ENCODE measurements around the gene WDR20. TPM values are rescaled to one million over a fixed set of nuclear protein-coding genes. Genes with fewer than 3 reads are reported as not detected.

WDR20 gene
- total and polyA plus RNA-seq, 10 of the 15 experiments (the other 5 are each of a cell fraction or from before 2014, with no cell fraction given): 9.1 to 25.9 (median 18.4) TPM

DNA sequence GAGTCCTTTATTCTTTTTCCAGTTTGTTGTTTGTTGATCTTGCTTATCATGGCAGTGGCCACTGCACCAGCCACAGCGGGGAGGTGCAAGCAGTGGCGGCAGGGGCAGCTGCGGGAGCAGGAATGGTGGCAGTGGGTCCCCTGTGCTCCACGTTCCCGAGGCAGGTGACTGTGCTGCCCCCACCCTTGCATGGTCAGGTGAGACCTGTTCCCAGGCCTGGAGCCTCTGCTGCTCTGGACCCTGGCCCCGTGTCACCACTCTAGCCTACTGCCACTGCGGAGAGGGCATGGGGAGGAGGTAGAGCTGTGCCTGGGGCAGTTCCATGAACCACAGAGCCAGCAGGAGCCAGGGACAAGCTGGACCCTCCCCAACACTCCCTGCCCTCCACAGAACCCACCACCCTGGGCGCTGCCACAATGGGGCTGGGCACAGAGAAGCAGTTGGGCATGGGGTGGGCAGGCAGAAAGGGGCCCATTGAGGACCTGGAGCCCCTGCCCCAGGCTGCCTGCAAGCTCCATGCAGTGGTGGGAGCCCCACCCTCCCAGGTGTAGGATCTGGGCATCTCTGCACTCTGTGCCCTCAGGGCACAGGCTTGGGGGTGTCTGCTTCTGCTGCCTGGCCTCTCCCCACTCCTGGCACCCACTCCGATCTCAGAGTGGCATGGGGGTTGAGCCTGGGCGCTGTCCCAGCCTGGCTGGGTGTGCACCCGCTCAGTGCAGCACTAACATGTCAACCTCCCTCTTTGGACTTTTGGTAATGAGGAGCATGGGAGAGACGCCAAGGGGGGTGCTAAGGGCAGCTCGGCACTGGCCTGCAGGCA is 23.1 kb upstream of the WDR20 start:
- Histone ChIP-seq H3K4me1 (ENCODE audit: control insufficient read depth, insufficient read depth, low read length) (no peaks in the 10 kb centered on the region), H3K4me2 (ENCODE audit: control insufficient read depth, insufficient read depth) (no peak overlapping the region), H4K20me1 (ENCODE audit: control insufficient read depth, insufficient read depth) (no peaks in the 10 kb centered on the region), H3K9ac (ENCODE audit: control insufficient read depth, insufficient read depth, low read length) (no peak overlapping the region), H3K27ac (ENCODE audit: control insufficient read depth, insufficient read depth) (no peak overlapping the region), H3K9me3 (replicated peaks; ENCODE audit: control insufficient read depth, insufficient read depth, low read length) (no peaks in the 10 kb centered on the region; the same call in 2 of the 3 replicates), H3K79me2 (ENCODE audit: control insufficient read depth, insufficient read depth, low read length) (no peaks in the 10 kb centered on the region), H3K27me3 (replicated peaks in 1 of 2; ENCODE audit: control insufficient read depth in 2 of 2, insufficient read depth in 2 of 2, low read length in 1 of 2) (no peaks in the 10 kb centered on the region), H3K4me3 (no peak overlapping the region), H3K36me3 (ENCODE audit: control insufficient read depth in 2 of 2, insufficient read depth in 2 of 2, low read length in 1 of 2) (no peaks in the 10 kb centered on the region), H2AFZ (ENCODE audit: control insufficient read depth, low read depth, low read length) (no peak overlapping the region)
- BruUV-seq (replicated peaks): no TSS peak
- SMC1A ChIA-PET (ENCODE audit: uncharacterized antibody, unreplicated experiment): interaction anchor here (1.1 kb wide), 1 partner anchor 85 kb away, joined by 3 read pairs; no protein-coding TSS in a partner anchor
- intact Hi-C loops (cut with micrococcal nuclease; ENCODE audit: unreplicated experiment) (no loop called here), in situ Hi-C loops (cut with MboI) (no loop called here)
- RAD21 ChIA-PET (ENCODE audit: unreplicated experiment): interaction anchor here (0.6 kb wide), 1 partner anchor 70 kb away, joined by 3 read pairs; no protein-coding TSS in a partner anchor
- WGBS (ENCODE audit: insufficient coverage, insufficient replicate concordance, low lambda C conversion rate, missing lambda C conversion rate): 92% methylated on average over 13 of the region's 13 CpGs
- FAIRE-seq: no peak
- CTCF ChIA-PET: interaction anchor here (1.1 kb wide), 1 partner anchor 20 kb away, joined by 4 read pairs; no protein-coding TSS in a partner anchor
- TF ChIP-seq, protein P1, sequence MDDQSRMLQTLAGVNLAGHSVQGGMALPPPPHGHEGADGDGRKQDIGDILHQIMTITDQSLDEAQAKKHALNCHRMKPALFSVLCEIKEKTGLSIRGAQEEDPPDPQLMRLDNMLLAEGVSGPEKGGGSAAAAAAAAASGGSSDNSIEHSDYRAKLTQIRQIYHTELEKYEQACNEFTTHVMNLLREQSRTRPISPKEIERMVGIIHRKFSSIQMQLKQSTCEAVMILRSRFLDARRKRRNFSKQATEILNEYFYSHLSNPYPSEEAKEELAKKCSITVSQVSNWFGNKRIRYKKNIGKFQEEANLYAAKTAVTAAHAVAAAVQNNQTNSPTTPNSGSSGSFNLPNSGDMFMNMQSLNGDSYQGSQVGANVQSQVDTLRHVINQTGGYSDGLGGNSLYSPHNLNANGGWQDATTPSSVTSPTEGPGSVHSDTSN (IDR thresholded peaks at IDR 0.05; ENCODE audit: insufficient replicate concordance, low read depth, low read length): no peak
- TF ChIP-seq ZNF207 (IDR thresholded peaks at IDR 0.05; ENCODE audit: borderline replicate concordance) (no peak), ZNF384 (IDR thresholded peaks at IDR 0.05; ENCODE audit: borderline replicate concordance, low read depth, low read length) (no peak), CHD4 (IDR thresholded peaks at IDR 0.05) (no peak), EZH2 (IDR thresholded peaks at IDR 0.05; ENCODE audit: borderline replicate concordance, control insufficient read depth, low read depth, low read length) (no peak)
- TF ChIP-seq, protein P2, sequence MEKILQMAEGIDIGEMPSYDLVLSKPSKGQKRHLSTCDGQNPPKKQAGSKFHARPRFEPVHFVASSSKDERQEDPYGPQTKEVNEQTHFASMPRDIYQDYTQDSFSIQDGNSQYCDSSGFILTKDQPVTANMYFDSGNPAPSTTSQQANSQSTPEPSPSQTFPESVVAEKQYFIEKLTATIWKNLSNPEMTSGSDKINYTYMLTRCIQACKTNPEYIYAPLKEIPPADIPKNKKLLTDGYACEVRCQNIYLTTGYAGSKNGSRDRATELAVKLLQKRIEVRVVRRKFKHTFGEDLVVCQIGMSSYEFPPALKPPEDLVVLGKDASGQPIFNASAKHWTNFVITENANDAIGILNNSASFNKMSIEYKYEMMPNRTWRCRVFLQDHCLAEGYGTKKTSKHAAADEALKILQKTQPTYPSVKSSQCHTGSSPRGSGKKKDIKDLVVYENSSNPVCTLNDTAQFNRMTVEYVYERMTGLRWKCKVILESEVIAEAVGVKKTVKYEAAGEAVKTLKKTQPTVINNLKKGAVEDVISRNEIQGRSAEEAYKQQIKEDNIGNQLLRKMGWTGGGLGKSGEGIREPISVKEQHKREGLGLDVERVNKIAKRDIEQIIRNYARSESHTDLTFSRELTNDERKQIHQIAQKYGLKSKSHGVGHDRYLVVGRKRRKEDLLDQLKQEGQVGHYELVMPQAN (conservative IDR thresholded peaks at IDR 0.05): no peak
- TF ChIP-seq, protein P3, sequence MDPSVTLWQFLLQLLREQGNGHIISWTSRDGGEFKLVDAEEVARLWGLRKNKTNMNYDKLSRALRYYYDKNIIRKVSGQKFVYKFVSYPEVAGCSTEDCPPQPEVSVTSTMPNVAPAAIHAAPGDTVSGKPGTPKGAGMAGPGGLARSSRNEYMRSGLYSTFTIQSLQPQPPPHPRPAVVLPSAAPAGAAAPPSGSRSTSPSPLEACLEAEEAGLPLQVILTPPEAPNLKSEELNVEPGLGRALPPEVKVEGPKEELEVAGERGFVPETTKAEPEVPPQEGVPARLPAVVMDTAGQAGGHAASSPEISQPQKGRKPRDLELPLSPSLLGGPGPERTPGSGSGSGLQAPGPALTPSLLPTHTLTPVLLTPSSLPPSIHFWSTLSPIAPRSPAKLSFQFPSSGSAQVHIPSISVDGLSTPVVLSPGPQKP (IDR thresholded peaks at IDR 0.05; ENCODE audit: low read depth, low read length): no peak
- TF ChIP-seq, protein P4, sequence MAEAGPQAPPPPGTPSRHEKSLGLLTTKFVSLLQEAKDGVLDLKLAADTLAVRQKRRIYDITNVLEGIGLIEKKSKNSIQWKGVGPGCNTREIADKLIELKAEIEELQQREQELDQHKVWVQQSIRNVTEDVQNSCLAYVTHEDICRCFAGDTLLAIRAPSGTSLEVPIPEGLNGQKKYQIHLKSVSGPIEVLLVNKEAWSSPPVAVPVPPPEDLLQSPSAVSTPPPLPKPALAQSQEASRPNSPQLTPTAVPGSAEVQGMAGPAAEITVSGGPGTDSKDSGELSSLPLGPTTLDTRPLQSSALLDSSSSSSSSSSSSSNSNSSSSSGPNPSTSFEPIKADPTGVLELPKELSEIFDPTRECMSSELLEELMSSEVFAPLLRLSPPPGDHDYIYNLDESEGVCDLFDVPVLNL (IDR thresholded peaks at IDR 0.05; ENCODE audit: low read depth, low read length): no peak
- ATAC-seq: no peak
- POLR2A ChIA-PET: no interaction called here
- no peak for DNase-seq (ENCODE audit: low read depth, low spot score)

Data from GM12878 (cell line).